ENCODE results near the gene TMEM108.

- TF ChIP-seq CTCF (IDR thresholded peaks at IDR 0.05): no peak
- no peak for TF ChIP-seq POLR2A (IDR thresholded peaks at IDR 0.05)
Measured at GRCh38 chr3:133049491-133049890, 11.3 kb downstream of the TMEM108 start.
